Osteoblast (primary cell): ENCODE results near the gene LRRC3. TPM values are rescaled to one million over a fixed set of nuclear protein-coding genes. Genes with fewer than 3 reads are reported as not detected.

Experiments used
- DNase-seq: peaks from one replicate; pipeline ENCODE4 v3.0.0; 2011; ENCODE audit warnings: low spot score, mixed read lengths; ENCODE audit not compliant: insufficient read length; ENCODE audit errors: missing footprints
- H2AFZ ChIP-seq: 2 replicates; pipeline ENCODE4 v1.6.0; 2011; ENCODE audit warnings: mild to moderate bottlenecking, low read length
- H3K27ac ChIP-seq: 2 replicates; pipeline ENCODE4 v1.5.1; 2011; ENCODE audit warnings: mild to moderate bottlenecking, low read depth, low read length, moderate library complexity
- H3K27me3 ChIP-seq: 2 replicates; pipeline ENCODE4 v1.6.0; 2012; ENCODE audit warnings: mild to moderate bottlenecking, control low read depth, inconsistent platforms, low read length, moderate library complexity; ENCODE audit not compliant: insufficient read depth
- H3K36me3 ChIP-seq: 2 replicates; pipeline ENCODE4 v1.5.1; 2011; ENCODE audit warnings: mild to moderate bottlenecking, low read length, control low read depth, moderate library complexity; ENCODE audit not compliant: insufficient read depth
- H3K4me1 ChIP-seq: 2 replicates; pipeline ENCODE4 v1.5.1; 2011; ENCODE audit warnings: mild to moderate bottlenecking, low read length, control low read depth, moderate library complexity; ENCODE audit not compliant: insufficient read depth
- H3K4me2 ChIP-seq: 2 replicates; pipeline ENCODE4 v1.6.0; 2011; ENCODE audit warnings: mild to moderate bottlenecking, low read length; ENCODE audit not compliant: insufficient read depth
- H3K4me3 ChIP-seq: fragments of 200-600 bp; sonication (generic); 3 replicates; pipeline ENCODE4 v1.5.1; 2012; ENCODE audit warnings: mild to moderate bottlenecking, low read length, inconsistent platforms; ENCODE audit not compliant: insufficient read depth
- H3K79me2 ChIP-seq: 2 replicates; pipeline ENCODE4 v1.6.0; 2012; ENCODE audit warnings: mild to moderate bottlenecking, low read length, control low read depth, inconsistent platforms; ENCODE audit not compliant: insufficient read depth
- H3K9me3 ChIP-seq: 2 replicates; pipeline ENCODE4 v1.5.1; 2011; ENCODE audit warnings: low read depth, low read length, control low read depth
- H4K20me1 ChIP-seq: 2 replicates; pipeline ENCODE4 v1.6.0; 2012; ENCODE audit warnings: mild to moderate bottlenecking, low read length, control low read depth; ENCODE audit not compliant: insufficient read depth
- CTCF ChIP-seq: IDR thresholded peaks from 2 replicates; pipeline ENCODE4 v1.5.1; 2011; ENCODE audit warnings: mild to moderate bottlenecking, low read depth, low read length, moderate library complexity; ENCODE audit errors: extremely low read depth
- total RNA-seq: library from RNA; depleted of rRNA; stranded (reverse); fragments of >200 nt; gene quantifications from 2 replicates; pipeline ENCODE4 v1.2.3, GENCODE V29; 2012

LRRC3 gene
- total RNA-seq, 1 donor, result 0.72 TPM

DNA sequence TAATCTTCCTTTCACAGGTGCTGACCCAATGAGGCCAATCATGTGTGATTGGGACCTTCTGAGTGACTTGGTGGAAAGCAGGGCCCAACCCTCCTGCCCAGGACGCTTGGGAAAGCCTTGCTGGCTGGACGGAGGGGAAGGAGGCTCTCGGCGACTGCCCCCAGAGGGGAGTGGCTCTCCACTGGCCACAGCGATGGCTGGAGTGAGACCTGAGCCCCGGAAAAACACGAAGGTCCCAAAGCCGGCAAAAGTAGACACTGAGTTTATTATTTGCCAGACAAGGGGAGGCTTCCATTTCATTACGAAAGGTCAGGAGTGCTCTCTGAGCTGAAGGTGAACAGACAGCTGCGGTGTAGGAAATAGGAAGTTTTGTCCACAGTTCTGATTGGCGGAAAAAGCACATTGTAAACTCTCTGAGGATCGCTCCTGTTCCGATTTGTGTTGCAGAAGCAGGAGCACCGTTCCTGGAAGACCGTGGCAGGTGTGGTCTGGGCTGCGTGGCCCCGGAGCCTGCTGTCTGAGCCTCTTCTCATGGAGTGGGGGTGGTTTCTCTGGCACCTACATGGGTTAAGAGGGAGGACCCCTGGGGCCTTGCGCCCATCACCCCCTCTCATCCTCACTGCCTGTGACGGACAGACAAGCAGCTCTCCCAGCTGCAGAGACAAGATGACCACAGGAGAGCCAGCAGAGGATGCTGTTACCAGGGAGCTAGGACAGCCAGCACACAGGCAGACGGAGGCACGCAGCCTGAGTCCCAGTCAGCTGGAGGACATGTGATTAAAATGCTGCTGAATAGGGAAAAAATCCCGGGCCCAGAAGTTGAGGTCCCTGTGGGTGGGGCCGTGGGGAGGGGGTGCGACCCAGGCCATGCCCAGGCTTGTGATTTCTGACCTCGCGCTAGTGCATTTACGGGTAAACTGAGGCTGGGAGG lies 43.2 kb downstream of the LRRC3 start:
- H2AFZ ChIP-seq, result no peak overlapping the region
- DNase-seq, result peak; percentile 18
- no peak overlapping the region for H3K4me3 ChIP-seq
- no peak overlapping the region for H3K4me2 ChIP-seq
- peaks cover 12% of the 10 kb centered on the region for H3K27me3 ChIP-seq
- H3K36me3 ChIP-seq, result no peaks in the 10 kb centered on the region
- H3K9me3 ChIP-seq, result peaks cover 3% of the 10 kb centered on the region
- H3K27ac ChIP-seq, result no peak overlapping the region
- H3K4me1 ChIP-seq, result no peaks in the 10 kb centered on the region
- H3K79me2 ChIP-seq, result no peaks in the 10 kb centered on the region
- no peaks in the 10 kb centered on the region for H4K20me1 ChIP-seq
- no peak for TF ChIP-seq CTCF

- no peak for DNase-seq
- Histone ChIP-seq H3K79me2 (no peaks in the 10 kb centered on the region), H2AFZ (no peak overlapping the region), H3K36me3 (no peaks in the 10 kb centered on the region), H3K4me1 (no peaks in the 10 kb centered on the region), H3K4me3 (no peak overlapping the region), H3K27me3 (peaks cover 12% of the 10 kb centered on the region), H3K27ac (no peak overlapping the region), H3K9me3 (no peaks in the 10 kb centered on the region), H4K20me1 (no peaks in the 10 kb centered on the region), H3K4me2 (no peak overlapping the region)
- no peak for TF ChIP-seq CTCF
These were observed 43.9 kb downstream of the LRRC3 start for GRCh38 chr21:44499211-44499560.

- no peaks in the 10 kb centered on the region for H3K4me1 ChIP-seq
- H3K27me3 ChIP-seq, result peaks cover 12% of the 10 kb centered on the region
- no peaks in the 10 kb centered on the region for H3K36me3 ChIP-seq
- no peak for TF ChIP-seq CTCF
- H3K27ac ChIP-seq, result no peak overlapping the region
- H3K79me2 ChIP-seq, result no peaks in the 10 kb centered on the region
- H3K9me3 ChIP-seq, result no peaks in the 10 kb centered on the region
- no peaks in the 10 kb centered on the region for H4K20me1 ChIP-seq
- H2AFZ ChIP-seq, result no peak overlapping the region
- H3K4me2 ChIP-seq, result no peak overlapping the region
- H3K4me3 ChIP-seq, result no peak overlapping the region
- peak; percentile 15 for DNase-seq
These were observed 44.3 kb downstream of the LRRC3 start for GRCh38 chr21:44499631-44500030.

DNA sequence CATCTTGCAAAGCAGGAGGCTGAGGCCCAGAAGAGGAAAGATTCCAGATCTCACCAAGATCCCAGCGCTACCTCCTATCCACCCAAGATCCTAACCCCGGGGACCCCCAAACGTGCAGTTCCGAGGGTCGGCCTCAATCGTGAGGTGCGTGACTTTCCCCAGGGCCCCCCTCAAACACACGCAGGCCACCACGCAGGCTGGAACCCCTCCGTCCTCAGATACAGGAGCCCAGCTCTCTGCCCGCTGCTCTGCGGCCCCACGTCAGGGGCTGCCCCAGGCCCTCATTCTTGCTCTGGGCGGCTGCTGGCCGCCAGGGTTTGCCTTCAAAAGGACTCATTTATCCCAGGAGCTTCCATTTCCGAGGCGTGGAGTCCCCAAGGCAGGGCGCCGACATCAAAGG lies 44.8 kb downstream of the LRRC3 start:
- Histone ChIP-seq H3K79me2 (no peaks in the 10 kb centered on the region), H2AFZ (no peak overlapping the region), H3K36me3 (no peaks in the 10 kb centered on the region), H3K9me3 (no peaks in the 10 kb centered on the region), H3K4me1 (no peaks in the 10 kb centered on the region), H3K27ac (no peak overlapping the region), H3K27me3 (peaks cover 12% of the 10 kb centered on the region), H3K4me3 (no peak overlapping the region), H4K20me1 (no peaks in the 10 kb centered on the region), H3K4me2 (no peak overlapping the region)
- no peak for TF ChIP-seq CTCF
- DNase-seq, result peak; percentile 51
